GM21723 (cell line): ENCODE data around the gene SLC37A1.

Experiments
- ATAC-seq: cut with Tn5 transposase; IDR thresholded peaks from one replicate; pipeline ENCODE4 v1.9.1; 2021; ENCODE audit warnings: mild to moderate bottlenecking, moderate library complexity; ENCODE audit not compliant: unreplicated experiment

SLC37A1 gene

GRCh38 chr21:42478504-42478903 lies 35.1 kb upstream of the SLC37A1 start:
- no peak for ATAC-seq

DNA sequence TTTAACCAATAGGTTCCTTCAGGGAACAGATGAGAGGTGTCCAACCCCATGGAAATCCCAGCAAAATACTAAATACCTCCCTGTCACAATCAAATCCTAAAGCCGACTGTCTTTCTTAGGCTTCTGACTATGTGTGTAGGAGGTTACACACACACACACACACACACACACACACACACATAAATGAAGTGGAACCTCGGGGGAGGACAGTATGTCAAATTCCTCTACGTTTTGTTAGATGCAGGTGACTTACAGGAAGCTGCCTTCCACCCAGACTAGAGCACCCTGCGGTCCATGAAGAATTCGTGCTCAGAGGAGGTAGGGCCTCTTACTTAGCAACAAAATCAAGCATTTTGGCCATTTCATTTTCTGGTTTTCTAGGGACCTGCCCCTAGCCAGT lies 34.1 kb upstream of the SLC37A1 start:
- no peak for ATAC-seq

DNA sequence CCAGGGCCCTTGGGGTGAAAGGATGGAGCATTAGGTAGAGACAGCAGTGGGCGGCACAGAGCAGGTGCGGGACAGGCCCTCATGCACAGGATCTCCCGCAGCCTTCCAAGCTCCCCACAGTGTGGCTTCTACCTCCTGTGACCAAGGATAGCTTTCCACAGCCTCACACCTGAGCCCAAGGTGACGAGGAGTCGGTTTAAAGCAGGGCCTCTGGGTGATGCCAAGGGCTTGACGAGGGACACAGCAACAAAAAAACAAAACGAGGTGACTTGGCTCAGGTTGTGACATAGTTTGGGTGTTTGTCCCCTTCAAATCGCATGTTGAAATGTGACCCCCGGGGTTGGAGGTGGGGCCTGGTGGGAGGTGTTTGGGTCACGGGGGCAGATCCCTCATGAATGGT lies 32.9 kb upstream of the SLC37A1 start:
- no peak for ATAC-seq

GRCh38 chr21:42481169-42481568 lies 32.5 kb upstream of the SLC37A1 start:
- no peak for ATAC-seq

GRCh38 chr21:42484966-42485365 lies 28.7 kb upstream of the SLC37A1 start:
- ATAC-seq, result no peak

GRCh38 chr21:42486072-42486471 lies 27.6 kb upstream of the SLC37A1 start:
- no peak for ATAC-seq

GRCh38 chr21:42486531-42486930 lies 27.1 kb upstream of the SLC37A1 start:
- ATAC-seq, result no peak

GRCh38 chr21:42489006-42489563 lies 24.6 kb upstream of the SLC37A1 start:
- ATAC-seq, result no peak

GRCh38 chr21:42489991-42490390 lies 23.7 kb upstream of the SLC37A1 start:
- no peak for ATAC-seq

- ATAC-seq, result no peak
Measured at GRCh38 chr21:42490720-42491119, 22.9 kb upstream of the SLC37A1 start.

DNA sequence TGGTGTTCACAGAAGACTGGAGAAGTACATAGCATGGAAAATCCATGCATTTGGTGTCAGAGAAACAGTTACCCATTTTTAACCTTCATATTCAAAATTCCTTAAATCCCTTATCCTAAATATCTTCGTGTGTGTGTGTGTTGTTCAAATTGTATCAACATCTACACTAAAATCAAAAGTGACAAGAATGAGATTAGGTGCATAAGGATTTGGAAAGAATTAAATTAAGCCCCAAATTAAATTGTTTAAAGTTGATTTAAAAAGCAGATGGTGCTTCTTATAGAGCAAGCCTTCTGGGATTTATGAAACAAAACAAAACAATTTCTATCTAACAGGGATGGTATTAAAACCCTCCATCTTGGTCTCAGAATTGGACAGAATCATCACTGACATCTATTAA lies 22.3 kb upstream of the SLC37A1 start:
- no peak for ATAC-seq

- ATAC-seq, result no peak
Measured at GRCh38 chr21:42492201-42492600, 21.5 kb upstream of the SLC37A1 start.

DNA sequence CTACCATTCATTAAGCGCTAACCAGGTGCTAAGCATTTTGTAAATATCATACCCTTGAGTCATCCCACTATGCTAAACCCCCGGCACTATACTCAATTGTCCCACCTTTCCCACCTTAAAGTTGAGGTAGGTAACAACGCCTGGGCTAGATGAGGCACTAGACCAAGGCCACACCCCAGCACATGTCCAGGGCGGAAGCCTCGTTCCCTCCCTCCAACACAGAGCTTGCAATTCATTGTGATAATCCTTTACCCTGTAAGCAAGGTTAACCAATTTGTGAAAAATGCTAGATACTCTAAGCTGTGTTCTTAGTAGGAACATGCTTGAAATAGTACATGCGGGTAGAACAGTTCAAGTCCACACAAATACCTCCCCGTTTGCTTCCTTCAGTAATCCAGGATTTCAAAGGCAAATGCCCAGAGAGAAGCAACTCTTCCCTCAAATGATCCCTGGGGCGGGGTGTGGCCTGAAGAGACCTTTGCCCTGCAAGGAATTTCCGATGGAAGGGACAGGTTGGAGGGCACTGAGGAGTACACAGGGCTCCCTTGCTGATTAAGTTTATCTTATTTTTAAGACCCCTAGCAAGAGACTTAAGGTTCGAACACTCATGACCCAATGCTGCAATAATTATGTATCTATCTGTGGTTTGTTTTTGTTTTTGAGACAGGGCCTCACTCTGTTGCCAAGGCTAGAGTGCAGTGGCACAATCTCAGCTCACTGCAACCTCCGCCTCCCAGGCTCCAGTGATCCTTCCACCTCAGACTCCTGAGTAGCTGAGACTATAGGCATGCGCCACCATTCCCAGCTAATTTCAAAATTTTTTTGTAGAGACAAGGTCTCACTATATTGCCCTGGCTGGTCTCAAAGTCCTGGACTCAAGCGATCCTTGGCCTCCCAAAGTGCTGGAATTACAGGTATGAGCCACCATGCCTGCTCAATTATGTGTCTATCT lies 20.3 kb upstream of the SLC37A1 start:
- no peak for ATAC-seq

GRCh38 chr21:42495027-42495426 lies 18.6 kb upstream of the SLC37A1 start:
- no peak for ATAC-seq

- peak; percentile 26 for ATAC-seq
Measured at GRCh38 chr21:42495765-42496119, 17.9 kb upstream of the SLC37A1 start.

DNA sequence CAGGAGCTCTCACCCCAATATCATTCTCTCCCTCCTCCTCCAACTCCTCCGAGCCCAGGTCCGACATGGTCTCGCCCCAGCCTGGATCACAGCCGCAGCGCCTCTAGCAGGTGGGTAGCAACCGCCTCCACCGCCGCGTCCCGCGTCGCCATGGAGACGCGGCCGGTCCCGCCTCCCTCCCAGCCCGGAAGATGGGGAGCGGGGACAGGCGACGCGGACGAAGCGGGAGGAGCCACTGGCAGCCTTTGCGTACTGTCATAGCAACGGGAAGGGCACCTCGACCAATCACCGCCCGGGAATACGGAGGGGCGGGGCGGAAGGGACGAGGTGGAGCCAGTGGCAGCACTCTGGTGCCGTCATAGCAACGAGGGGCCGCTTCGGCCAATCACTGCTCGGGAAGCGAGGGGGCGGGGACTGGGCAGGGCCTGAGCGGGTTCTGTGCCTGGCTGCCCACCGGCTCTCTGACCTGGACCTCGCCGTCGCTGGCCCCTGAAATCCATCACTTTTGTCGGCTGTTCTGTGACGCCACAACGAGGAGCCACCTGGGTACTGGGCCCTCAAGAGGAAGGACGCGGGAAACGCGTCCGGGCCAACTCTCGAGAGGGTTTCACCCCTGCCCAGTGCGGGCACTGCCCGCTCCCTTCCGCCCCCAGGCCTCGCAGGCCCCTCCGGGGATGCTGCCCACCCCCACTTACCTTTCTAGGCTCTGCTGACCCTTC lies 17.4 kb upstream of the SLC37A1 start, which contains the start of gene RSPH1:
TSS of gene RSPH1 (minus strand) at position 105 of the 719 bp plus-strand sequence. CDS start at position 67, 38 bp downstream.
- ATAC-seq, result peak; percentile 97

GRCh38 chr21:42496839-42497202 lies 16.8 kb upstream of the SLC37A1 start:
- peak; percentile 4 for ATAC-seq

DNA sequence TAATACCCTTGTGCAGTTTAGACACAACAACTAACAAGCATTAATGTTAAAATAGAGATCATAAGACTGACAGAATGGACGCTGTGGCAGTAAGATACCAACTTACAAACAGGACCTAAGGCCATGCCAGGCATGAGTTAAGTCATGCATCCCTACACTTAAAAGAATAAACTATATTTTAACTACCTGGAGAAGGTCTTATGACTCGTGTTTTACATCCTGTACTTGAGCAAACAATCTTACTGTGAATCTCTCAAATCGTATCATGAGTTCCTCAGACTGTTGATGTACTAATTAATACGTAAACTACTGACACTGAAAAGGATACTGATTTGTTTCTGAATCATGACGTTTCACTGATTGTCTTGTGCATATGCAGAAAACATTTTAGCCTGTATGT lies 15.6 kb upstream of the SLC37A1 start:
- ATAC-seq, result no peak

- ATAC-seq, result no peak
Measured at GRCh38 chr21:42499444-42500112, 14.1 kb upstream of the SLC37A1 start.

DNA sequence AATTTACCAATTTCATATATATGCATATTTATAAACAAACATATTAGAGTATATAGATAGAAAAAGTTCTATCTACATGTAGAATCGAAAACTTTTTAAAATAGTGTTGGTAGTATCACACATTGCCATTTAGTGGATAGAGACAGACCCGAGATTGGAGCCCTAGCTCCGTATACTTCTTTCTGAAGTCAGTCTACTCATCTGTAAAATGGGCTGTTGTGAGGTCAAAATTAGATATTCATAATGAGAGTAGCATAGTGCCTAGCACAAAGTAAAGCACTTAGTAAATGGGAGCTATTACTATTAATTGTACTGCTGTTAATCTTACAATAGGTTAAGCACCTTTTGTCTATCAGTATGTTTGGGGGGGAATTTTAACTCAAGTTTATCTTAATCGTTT lies 13.4 kb upstream of the SLC37A1 start:
- ATAC-seq, result no peak

- ATAC-seq, result no peak
Measured at GRCh38 chr21:42500736-42501135, 12.9 kb upstream of the SLC37A1 start.
